OCI-LY3 (cell line): ENCODE results near the gene SMCHD1.
"Not testable (repeated sequence)": the region's sequence is repeated elsewhere in the genome, so short reads cannot be mapped to it uniquely, and the experiment has no call there.

ENCODE experiments used
- EZH2phosphoT487 ChIP-seq: fragments of 200-600 bp; shearing (Covaris generic); IDR thresholded peaks from 2 replicates; pipeline ENCODE4 v1.6.1; 2018; ENCODE audit warnings: antibody characterized with exemption, mixed run types, low read depth
- TF ChIP-seq, protein P1 (sequence below): fragments of 200-600, 300-600 bp; sonication (generic); IDR thresholded peaks from 2 replicates; pipeline ENCODE4 v1.5.1; 2014; ENCODE audit warnings: antibody characterized with exemption, low read length, low read depth

DNA sequence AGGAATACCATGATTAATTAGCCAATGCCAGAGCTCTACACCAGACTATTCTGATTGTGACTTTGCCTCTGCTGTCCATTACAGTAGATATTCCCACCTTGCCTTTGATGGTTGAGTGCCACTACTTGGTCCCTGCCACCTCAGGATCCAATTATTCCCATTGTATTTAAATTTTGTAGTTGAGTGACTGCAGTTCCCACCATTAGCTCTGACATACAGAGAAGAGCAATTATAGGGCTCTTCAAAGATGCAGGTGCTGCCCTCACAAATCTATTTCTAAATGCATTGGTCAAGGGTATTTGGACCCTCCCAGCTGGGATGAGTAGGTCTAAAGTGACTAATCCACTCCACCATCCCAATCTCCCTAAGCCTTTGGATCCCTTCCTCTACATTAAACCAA lies 181.8 kb downstream of the SMCHD1 start:
- TF ChIP-seq, protein P1, sequence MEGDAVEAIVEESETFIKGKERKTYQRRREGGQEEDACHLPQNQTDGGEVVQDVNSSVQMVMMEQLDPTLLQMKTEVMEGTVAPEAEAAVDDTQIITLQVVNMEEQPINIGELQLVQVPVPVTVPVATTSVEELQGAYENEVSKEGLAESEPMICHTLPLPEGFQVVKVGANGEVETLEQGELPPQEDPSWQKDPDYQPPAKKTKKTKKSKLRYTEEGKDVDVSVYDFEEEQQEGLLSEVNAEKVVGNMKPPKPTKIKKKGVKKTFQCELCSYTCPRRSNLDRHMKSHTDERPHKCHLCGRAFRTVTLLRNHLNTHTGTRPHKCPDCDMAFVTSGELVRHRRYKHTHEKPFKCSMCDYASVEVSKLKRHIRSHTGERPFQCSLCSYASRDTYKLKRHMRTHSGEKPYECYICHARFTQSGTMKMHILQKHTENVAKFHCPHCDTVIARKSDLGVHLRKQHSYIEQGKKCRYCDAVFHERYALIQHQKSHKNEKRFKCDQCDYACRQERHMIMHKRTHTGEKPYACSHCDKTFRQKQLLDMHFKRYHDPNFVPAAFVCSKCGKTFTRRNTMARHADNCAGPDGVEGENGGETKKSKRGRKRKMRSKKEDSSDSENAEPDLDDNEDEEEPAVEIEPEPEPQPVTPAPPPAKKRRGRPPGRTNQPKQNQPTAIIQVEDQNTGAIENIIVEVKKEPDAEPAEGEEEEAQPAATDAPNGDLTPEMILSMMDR, result not testable (repeated sequence)
- TF ChIP-seq EZH2phosphoT487, result not testable (repeated sequence)
